DND-41 (cell line): Measurements from ENCODE around the gene GRB7.

Experiments used
- ATAC-seq: fragments of 200-7000 bp; cut with Tn5 transposase; 3 replicates; pipeline ENCODE4 v1.9.1; 2021; ENCODE audit warnings: low read depth; ENCODE audit not compliant: insufficient read depth
- DNase-seq: peaks from one replicate; pipeline ENCODE4 v3.0.0-alpha.2; 2020
- H2AFZ ChIP-seq: 2 replicates; pipeline ENCODE4 v1.6.0; 2012; ENCODE audit warnings: low read depth, low read length
- H3K27ac ChIP-seq: 2 replicates; pipeline ENCODE4 v1.5.1; 2012; ENCODE audit warnings: low read length, inconsistent platforms
- H3K27me3 ChIP-seq: fragments of 200-600 bp; sonication (generic); 2 replicates; pipeline ENCODE4 v1.6.0; 2012; ENCODE audit warnings: low read length, mild to moderate bottlenecking, inconsistent platforms; ENCODE audit not compliant: insufficient read depth, poor library complexity
- H3K36me3 ChIP-seq: 2 replicates; pipeline ENCODE4 v1.5.1; 2012; ENCODE audit warnings: low read length, inconsistent platforms; ENCODE audit not compliant: insufficient read depth
- H3K4me1 ChIP-seq: 2 replicates; pipeline ENCODE4 v1.5.1; 2012; ENCODE audit warnings: mild to moderate bottlenecking, low read length; ENCODE audit not compliant: insufficient read depth
- H3K4me2 ChIP-seq: 2 replicates; pipeline ENCODE4 v1.6.0; 2012; ENCODE audit warnings: mild to moderate bottlenecking, moderate library complexity, low read length, inconsistent platforms; ENCODE audit not compliant: insufficient read depth
- H3K4me3 ChIP-seq, 2 experiments: fragments of 200-600 bp in 1 of 2; shearing (Covaris generic) in 1 of 2; 2 replicates each; pipeline ENCODE4 v1.5.1; 2012 to 2016; ENCODE audit warnings: inconsistent platforms in 2 of 2, low read length in 2 of 2, mild to moderate bottlenecking in 2 of 2, low read depth in 1 of 2, moderate library complexity in 1 of 2
- H3K79me2 ChIP-seq: 2 replicates; pipeline ENCODE4 v1.6.0; 2012; ENCODE audit warnings: low read length, inconsistent platforms; ENCODE audit not compliant: insufficient read depth
- H3K9ac ChIP-seq: 2 replicates; pipeline ENCODE4 v1.6.0; 2012; ENCODE audit warnings: low read depth, mild to moderate bottlenecking, inconsistent platforms, low read length, moderate library complexity
- H3K9me3 ChIP-seq: 2 replicates; pipeline ENCODE4 v1.5.1; 2012; ENCODE audit warnings: low read length, moderate library complexity, mild to moderate bottlenecking, inconsistent platforms; ENCODE audit not compliant: insufficient read depth, severe bottlenecking
- H4K20me1 ChIP-seq: 2 replicates; pipeline ENCODE4 v1.6.0; 2012; ENCODE audit warnings: low read length; ENCODE audit not compliant: insufficient read depth
- CTCF ChIP-seq: IDR thresholded peaks from 2 replicates; pipeline ENCODE4 v1.5.1; 2012; ENCODE audit warnings: borderline replicate concordance, low read length, moderate library complexity, mild to moderate bottlenecking; ENCODE audit not compliant: poor library complexity, severe bottlenecking; ENCODE audit errors: extremely low read depth
- EZH2 ChIP-seq: IDR thresholded peaks from 3 replicates; pipeline ENCODE4 v1.6.1; 2012; ENCODE audit warnings: borderline replicate concordance, low read depth, mild to moderate bottlenecking, moderate library complexity, low read length, inconsistent platforms; ENCODE audit not compliant: severe bottlenecking

Gene GRB7

GRCh38 chr17:39711851-39712250 is 25.9 kb upstream of the GRB7 start:
- H3K27me3 ChIP-seq = no peaks in the 10 kb centered on the region
- no peaks in the 10 kb centered on the region for H3K79me2 ChIP-seq
- H3K4me1 ChIP-seq = no peaks in the 10 kb centered on the region

GRCh38 chr17:39714234-39714633 is 23.5 kb upstream of the GRB7 start:
- H3K36me3 ChIP-seq = no peaks in the 10 kb centered on the region
- DNase-seq = no peak
- TF ChIP-seq CTCF (no peak), EZH2 (no peak)
- ATAC-seq = no peak
- no peak overlapping the region for H3K9ac ChIP-seq
- no peaks in the 10 kb centered on the region for H3K79me2 ChIP-seq
- H4K20me1 ChIP-seq = no peaks in the 10 kb centered on the region
- H3K4me1 ChIP-seq = no peaks in the 10 kb centered on the region
- no peak overlapping the region for H3K4me2 ChIP-seq
- H2AFZ ChIP-seq = no peak overlapping the region
- H3K27me3 ChIP-seq = no peaks in the 10 kb centered on the region
- H3K9me3 ChIP-seq = no peaks in the 10 kb centered on the region
- no peak overlapping the region for H3K4me3 ChIP-seq
- no peak overlapping the region for H3K27ac ChIP-seq

More at GRCh38 chr17:39711851-39712250, 25.9 kb upstream of the GRB7 start:
- ATAC-seq (no peak), DNase-seq (no peak)
- Histone ChIP-seq H3K4me3 (no peak overlapping the region), H2AFZ (no peak overlapping the region), H3K9ac (no peak overlapping the region), H3K36me3 (no peaks in the 10 kb centered on the region), H3K27ac (no peak overlapping the region), H3K9me3 (no peaks in the 10 kb centered on the region), H4K20me1 (no peaks in the 10 kb centered on the region), H3K4me2 (no peak overlapping the region)
- no peak for TF ChIP-seq EZH2
- TF ChIP-seq CTCF = no peak

GRCh38 chr17:39715375-39716072 is 22.2 kb upstream of the GRB7 start:
- Histone ChIP-seq H3K9ac (no peak overlapping the region), H3K4me2 (no peak overlapping the region), H3K9me3 (no peaks in the 10 kb centered on the region), H3K27ac (no peak overlapping the region), H3K36me3 (no peaks in the 10 kb centered on the region), H4K20me1 (no peaks in the 10 kb centered on the region), H3K79me2 (no peaks in the 10 kb centered on the region), H3K4me3 (no peak overlapping the region), H2AFZ (no peak overlapping the region), H3K4me1 (no peaks in the 10 kb centered on the region), H3K27me3 (no peaks in the 10 kb centered on the region)
- no peak for DNase-seq
- TF ChIP-seq EZH2 = no peak
- ATAC-seq = no peak

GRCh38 chr17:39716073-39716818 is 21.5 kb upstream of the GRB7 start:
- TF ChIP-seq EZH2 = no peak
- TF ChIP-seq CTCF = no peak
- no peaks in the 10 kb centered on the region for H3K9me3 ChIP-seq
- no peaks in the 10 kb centered on the region for H3K79me2 ChIP-seq
- DNase-seq (no peak), ATAC-seq (no peak)
- H4K20me1 ChIP-seq = no peaks in the 10 kb centered on the region
- H2AFZ ChIP-seq = no peak overlapping the region
- no peak overlapping the region for H3K27ac ChIP-seq
- no peaks in the 10 kb centered on the region for H3K4me1 ChIP-seq
- H3K9ac ChIP-seq = no peak overlapping the region
- H3K4me2 ChIP-seq = no peak overlapping the region
- H3K36me3 ChIP-seq = no peaks in the 10 kb centered on the region
- no peaks in the 10 kb centered on the region for H3K27me3 ChIP-seq
- no peak overlapping the region for H3K4me3 ChIP-seq
